Stomach (tissue), 9 donors: ENCODE results near the gene ERC1. TPM values are rescaled to one million over a fixed set of nuclear protein-coding genes. Genes with fewer than 3 reads are reported as not detected.

Experiments
- DNase-seq, 2 donors: peaks; one replicate each; pipeline versions ENCODE4 v3.0.0 to v3.0.0-alpha.2; 2013 to 2019
- H3K27ac ChIP-seq, 5 donors: fragments of 200-600 bp in 4 of 5; sonication (generic) in 4 of 5; one replicate each; pipeline ENCODE4 v1.5.1; 2013 to 2019; ENCODE audit warnings: mild to moderate bottlenecking in 1 of 5, moderate library complexity in 1 of 5
- H3K27me3 ChIP-seq, 3 donors: fragments of 200-600 bp; sonication (generic); one replicate each; pipeline ENCODE4 v1.5.1; 2017 to 2019; ENCODE audit warnings: mixed run types in 1 of 3
- H3K36me3 ChIP-seq, 4 donors: fragments of 200-600 bp; sonication (generic); 1 replicate in 3 of 4; 2 replicates in 1 of 4; pipeline ENCODE4 v1.5.1; 2016 to 2019
- H3K4me1 ChIP-seq, 4 donors: fragments of 200-600 bp; sonication (generic); one replicate each; pipeline ENCODE4 v1.5.1; 2016 to 2019
- H3K4me3 ChIP-seq, 4 donors: fragments of 200-600 bp; sonication (generic) in 3 of 4; one replicate each; pipeline ENCODE4 v1.5.1; 2016 to 2019; ENCODE audit warnings: mild to moderate bottlenecking in 1 of 4
- H3K9me3 ChIP-seq, 4 donors: fragments of 200-600 bp; sonication (generic); one replicate each; pipeline ENCODE4 v1.5.1; 2016 to 2019
- EP300 ChIP-seq: sonication (generic); formaldehyde crosslinking; IDR thresholded peaks from one replicate; pipeline ENCODE4 v1.6.1; 2017; ENCODE audit warnings: antibody characterized with exemption
- POLR2A ChIP-seq, 4 donors: fragments of 450-650 bp; IDR thresholded peaks; one replicate each; pipeline ENCODE4 v1.6.1; 2016; ENCODE audit warnings: antibody characterized with exemption in 4 of 4, control low read depth in 2 of 4, mild to moderate bottlenecking in 1 of 4, moderate library complexity in 1 of 4
- POLR2AphosphoS5 ChIP-seq, 3 donors: sonication (generic); formaldehyde crosslinking; IDR thresholded peaks; one replicate each; pipeline ENCODE4 v1.6.1; 2016; ENCODE audit warnings: antibody characterized with exemption in 3 of 3
- WGBS, 5 donors: extraction: QIAGEN DNeasy Blood & Tissue Kit in 3 of 5; methylation state at CpG; one replicate each; pipeline versions ENCODE4 v1.1.5 to v1.1.7; 2013 to 2018; 5-methylcytosine and 5-hydroxymethylcytosine counted together
- intact Hi-C: fragments of 100-400 bp; cut with DNase I; formaldehyde crosslinking; loops from one replicate; pipeline ENCODE4 v1.15.1; 2023; ENCODE audit warnings: low total_unique reads
- polyA plus RNA-seq, 3 donors: library from polyadenylated mRNA; stranded (reverse); fragments of 200-250 nt; gene quantifications; one replicate each; pipeline ENCODE4 v1.2.3, GENCODE V29; 2013
- total RNA-seq, 5 donors: library from RNA; depleted of rRNA; stranded (reverse); fragments of >200 nt; gene quantifications; one replicate each; pipeline versions ENCODE4 v1.1.0 to v1.2.3, GENCODE V29; 2014 to 2016
- TF ChIP-seq, protein P1 (sequence below), 7 experiments: fragments of 450-650 bp in 4 of 7; fragments of 200-600 bp in 3 of 7; sonication (generic) in 3 of 7; IDR thresholded peaks; one replicate each; pipeline ENCODE4 v1.5.1; 2016 to 2019; ENCODE audit warnings: antibody characterized with exemption in 7 of 7, control low read depth in 2 of 7, mild to moderate bottlenecking in 1 of 7
- donor health status: healthy with polysubstance abuse.
- donor health status: Bipolar disorder and iron deficiency.
- donor health status: healthy.

The ERC1 gene
- total and polyA plus RNA-seq, 8 donors, result 3.8 to 69.4 (median 51.6) TPM

- WGBS, 5 donors, result 83 to 91% (median 86%) methylated on average over 4 of the region's 4 CpGs
- Histone ChIP-seq H3K36me3 (peaks cover 0 to 37% (median 26%) of the 10 kb centered on the region in 4 donors), H3K4me3 (no peak overlapping the region), H3K27ac (no peak overlapping the region), H3K27me3 (no peaks in the 10 kb centered on the region), H3K4me1 (no peaks in the 10 kb centered on the region), H3K9me3 (no peaks in the 10 kb centered on the region)
- no peak for TF ChIP-seq EP300
- TF ChIP-seq, protein P1, sequence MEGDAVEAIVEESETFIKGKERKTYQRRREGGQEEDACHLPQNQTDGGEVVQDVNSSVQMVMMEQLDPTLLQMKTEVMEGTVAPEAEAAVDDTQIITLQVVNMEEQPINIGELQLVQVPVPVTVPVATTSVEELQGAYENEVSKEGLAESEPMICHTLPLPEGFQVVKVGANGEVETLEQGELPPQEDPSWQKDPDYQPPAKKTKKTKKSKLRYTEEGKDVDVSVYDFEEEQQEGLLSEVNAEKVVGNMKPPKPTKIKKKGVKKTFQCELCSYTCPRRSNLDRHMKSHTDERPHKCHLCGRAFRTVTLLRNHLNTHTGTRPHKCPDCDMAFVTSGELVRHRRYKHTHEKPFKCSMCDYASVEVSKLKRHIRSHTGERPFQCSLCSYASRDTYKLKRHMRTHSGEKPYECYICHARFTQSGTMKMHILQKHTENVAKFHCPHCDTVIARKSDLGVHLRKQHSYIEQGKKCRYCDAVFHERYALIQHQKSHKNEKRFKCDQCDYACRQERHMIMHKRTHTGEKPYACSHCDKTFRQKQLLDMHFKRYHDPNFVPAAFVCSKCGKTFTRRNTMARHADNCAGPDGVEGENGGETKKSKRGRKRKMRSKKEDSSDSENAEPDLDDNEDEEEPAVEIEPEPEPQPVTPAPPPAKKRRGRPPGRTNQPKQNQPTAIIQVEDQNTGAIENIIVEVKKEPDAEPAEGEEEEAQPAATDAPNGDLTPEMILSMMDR (IDR thresholded peaks at IDR 0.05), result no peak
- no peak for TF ChIP-seq POLR2AphosphoS5 (IDR thresholded peaks at IDR 0.05)
- TF ChIP-seq POLR2A (IDR thresholded peaks at IDR 0.05), result no peak
- intact Hi-C loops, result no loop called here
- no peak for DNase-seq
Measured at GRCh38 chr12:1448336-1448735, 457.3 kb downstream of the ERC1 start.

DNA sequence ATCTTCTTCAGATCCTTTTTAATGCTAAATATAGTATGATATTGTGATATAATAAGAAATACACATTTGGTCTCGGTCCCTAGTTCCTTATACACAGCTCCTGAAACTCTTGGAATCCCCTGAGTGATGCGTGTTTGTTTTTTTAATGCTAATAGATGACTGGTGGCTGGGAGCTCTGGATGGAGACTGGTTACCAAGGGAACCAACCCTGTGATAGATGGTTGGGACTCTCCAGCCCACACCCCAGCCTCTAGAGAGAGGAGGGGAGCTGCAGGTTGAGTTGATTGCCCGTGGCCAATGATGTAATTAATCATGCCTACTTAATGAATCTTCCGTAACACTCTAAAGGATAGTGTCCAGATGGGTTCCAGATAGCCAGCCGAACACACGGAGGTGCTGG, 462.8 kb downstream of the ERC1 start:
- no peak for TF ChIP-seq POLR2A (IDR thresholded peaks at IDR 0.05)
- no peak for TF ChIP-seq POLR2AphosphoS5 (IDR thresholded peaks at IDR 0.05)
- no peak for TF ChIP-seq EP300
- TF ChIP-seq, protein P1 (IDR thresholded peaks at IDR 0.05), result no peak
- H3K27me3 ChIP-seq, result no peaks in the 10 kb centered on the region
- H3K4me3 ChIP-seq, result no peak overlapping the region
- intact Hi-C loops, result no loop called here
- H3K27ac ChIP-seq, result no peak overlapping the region
- WGBS, 5 donors, result 86 to 95% (median 93%) methylated on average over 6 of the region's 6 CpGs
- peaks cover 0 to 13% (median 10%) of the 10 kb centered on the region in 4 donors for H3K36me3 ChIP-seq
- DNase-seq, result no peak
- H3K9me3 ChIP-seq, result no peaks in the 10 kb centered on the region
- H3K4me1 ChIP-seq, result no peaks in the 10 kb centered on the region

DNA sequence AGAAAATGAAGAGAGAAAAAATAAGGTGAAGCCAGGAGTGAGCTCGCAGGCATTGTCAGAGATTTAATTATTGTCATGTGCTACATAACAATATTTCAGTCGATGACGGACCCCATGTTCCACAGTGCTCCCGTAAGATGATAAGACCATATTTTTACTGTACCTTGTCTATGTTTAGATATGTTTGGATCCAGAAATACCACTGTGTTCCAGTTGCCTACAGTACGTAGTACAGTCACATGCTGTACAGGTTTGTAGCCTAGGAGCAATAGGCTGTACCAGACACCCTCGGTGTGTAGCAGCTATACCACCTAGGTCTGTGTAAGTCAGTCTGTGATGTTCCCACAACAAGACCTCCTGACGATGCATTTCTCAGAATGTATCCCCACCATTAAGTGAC, 465.9 kb downstream of the ERC1 start:
- Histone ChIP-seq H3K9me3 (no peaks in the 10 kb centered on the region), H3K36me3 (peaks cover 0 to 4% (median 0%) of the 10 kb centered on the region in 4 donors), H3K27me3 (no peaks in the 10 kb centered on the region), H3K4me3 (no peak overlapping the region), H3K27ac (no peak overlapping the region), H3K4me1 (no peaks in the 10 kb centered on the region)
- no peak for DNase-seq
- 94 to 99% (median 98%) methylated on average over 7 of the region's 7 CpGs for WGBS, 5 donors
- TF ChIP-seq POLR2A (IDR thresholded peaks at IDR 0.05) (no peak), POLR2AphosphoS5 (IDR thresholded peaks at IDR 0.05) (no peak), EP300 (no peak)
- intact Hi-C loops, result no loop called here

DNA sequence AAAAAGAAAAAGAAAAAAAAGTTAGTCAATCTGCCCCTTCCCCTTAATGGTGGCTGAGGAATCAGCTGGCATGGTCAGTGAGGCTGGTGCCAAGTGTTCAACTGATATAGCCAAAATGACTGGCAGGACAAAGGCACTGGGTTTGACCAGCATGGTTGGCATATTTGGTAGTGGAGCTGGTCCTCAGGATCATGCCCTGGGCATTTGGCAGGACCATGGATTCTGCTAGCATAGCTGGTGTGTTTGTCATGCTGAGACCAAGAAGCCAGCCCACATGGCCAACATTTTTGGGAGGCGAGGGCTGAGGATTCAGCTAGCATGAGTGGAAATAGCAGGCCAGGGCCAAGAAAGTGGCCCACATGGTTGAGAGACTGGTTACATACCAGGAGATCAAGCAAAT, 466.9 kb downstream of the ERC1 start:
- H3K27ac ChIP-seq, result no peak overlapping the region
- H3K4me3 ChIP-seq, result no peak overlapping the region
- no peaks in the 10 kb centered on the region for H3K9me3 ChIP-seq
- H3K27me3 ChIP-seq, result no peaks in the 10 kb centered on the region
- WGBS, 5 donors, result 76 to 97% (median 90%) methylated on average over 1 of the region's 1 CpG
- TF ChIP-seq POLR2A (IDR thresholded peaks at IDR 0.05), result no peak
- peaks cover 0 to 4% (median 0%) of the 10 kb centered on the region in 4 donors for H3K36me3 ChIP-seq
- intact Hi-C loops, result no loop called here
- no peak for DNase-seq
- no peaks in the 10 kb centered on the region for H3K4me1 ChIP-seq

- DNase-seq, result no peak
- 84 to 91% (median 90%) methylated on average over 2 of the region's 2 CpGs for WGBS, 5 donors
- H3K36me3 ChIP-seq, result peaks cover 0 to 4% (median 0%) of the 10 kb centered on the region in 4 donors
- TF ChIP-seq, protein P1 (IDR thresholded peaks at IDR 0.05), result no peak
- TF ChIP-seq EP300 (no peak), POLR2AphosphoS5 (IDR thresholded peaks at IDR 0.05) (no peak), POLR2A (IDR thresholded peaks at IDR 0.05) (no peak)
- H3K4me1 ChIP-seq, result no peaks in the 10 kb centered on the region
- H3K27ac ChIP-seq, result no peak overlapping the region
- H3K27me3 ChIP-seq, result no peaks in the 10 kb centered on the region
- intact Hi-C loops, result no loop called here
- no peaks in the 10 kb centered on the region for H3K9me3 ChIP-seq
- no peak overlapping the region for H3K4me3 ChIP-seq
Measured at GRCh38 chr12:1459339-1459738, 468.3 kb downstream of the ERC1 start.
